Measurements from ENCODE around the gene MAMDC2. TPM values are rescaled to one million over a fixed set of nuclear protein-coding genes. Genes with fewer than 3 reads are reported as not detected.

Gene MAMDC2, protein sequence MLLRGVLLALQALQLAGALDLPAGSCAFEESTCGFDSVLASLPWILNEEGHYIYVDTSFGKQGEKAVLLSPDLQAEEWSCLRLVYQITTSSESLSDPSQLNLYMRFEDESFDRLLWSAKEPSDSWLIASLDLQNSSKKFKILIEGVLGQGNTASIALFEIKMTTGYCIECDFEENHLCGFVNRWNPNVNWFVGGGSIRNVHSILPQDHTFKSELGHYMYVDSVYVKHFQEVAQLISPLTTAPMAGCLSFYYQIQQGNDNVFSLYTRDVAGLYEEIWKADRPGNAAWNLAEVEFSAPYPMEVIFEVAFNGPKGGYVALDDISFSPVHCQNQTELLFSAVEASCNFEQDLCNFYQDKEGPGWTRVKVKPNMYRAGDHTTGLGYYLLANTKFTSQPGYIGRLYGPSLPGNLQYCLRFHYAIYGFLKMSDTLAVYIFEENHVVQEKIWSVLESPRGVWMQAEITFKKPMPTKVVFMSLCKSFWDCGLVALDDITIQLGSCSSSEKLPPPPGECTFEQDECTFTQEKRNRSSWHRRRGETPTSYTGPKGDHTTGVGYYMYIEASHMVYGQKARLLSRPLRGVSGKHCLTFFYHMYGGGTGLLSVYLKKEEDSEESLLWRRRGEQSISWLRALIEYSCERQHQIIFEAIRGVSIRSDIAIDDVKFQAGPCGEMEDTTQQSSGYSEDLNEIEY
- total RNA-seq: not detected

DNA sequence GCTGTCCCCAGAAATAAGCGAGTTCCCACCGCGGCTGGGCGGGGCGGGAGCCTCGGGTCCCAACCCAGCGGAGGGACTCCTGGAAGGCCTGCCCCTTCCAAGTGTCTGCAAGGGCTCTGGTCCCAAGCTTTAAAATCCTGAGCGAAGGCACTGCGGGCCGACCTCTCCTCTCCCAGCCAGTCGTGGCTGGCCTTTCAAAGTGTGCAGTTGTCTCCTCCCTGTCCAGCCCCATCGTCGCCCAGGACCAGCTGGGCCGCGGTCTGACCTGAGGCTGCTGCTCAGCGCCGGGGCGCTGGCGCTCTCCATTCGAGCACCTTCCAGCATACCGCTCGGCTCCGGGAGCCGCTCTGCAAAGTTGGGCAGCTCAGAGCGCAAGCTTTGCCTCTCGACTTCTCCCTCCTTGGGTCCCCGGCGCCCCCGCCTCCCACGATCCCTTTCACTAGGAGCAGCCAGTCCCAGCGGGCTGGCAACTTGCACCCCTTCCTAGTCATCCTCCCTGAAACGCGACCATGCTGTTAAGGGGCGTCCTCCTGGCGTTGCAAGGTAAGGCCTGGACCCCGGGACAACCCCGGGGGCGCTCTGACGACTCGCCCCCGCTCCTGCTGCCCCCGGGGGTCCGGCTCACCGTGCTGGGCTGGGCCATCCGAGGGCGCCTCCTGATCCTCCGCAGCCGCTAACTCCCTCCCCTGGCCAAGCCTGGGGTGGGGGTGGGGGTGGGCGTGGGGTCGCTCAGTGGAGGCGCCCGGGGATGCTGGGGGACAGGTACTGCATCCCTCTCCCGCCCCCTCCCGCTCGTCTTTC lies at the start of gene MAMDC2:
Gene MAMDC2 (plus strand): TSS at position 160 of the 801 bp plus-strand sequence. CDS start 350 bp downstream, at position 510.
- Mint-ChIP-seq H3K9me3 (no peaks in the 10 kb centered on the region), H3K4me1 (ENCODE audit: low read depth in 2 of 2) (no peaks in the 10 kb centered on the region), H3K4me3 (no peak within 1 kb of the TSS), H3K36me3 (no peaks in the 10 kb centered on the region), H3K27ac (no peak within 1 kb of the TSS), H3K27me3 (peaks cover 39 to 40% of the 10 kb centered on the region in 2 donors)
- no peak for DNase-seq (ENCODE audit: low spot score)
- no peak for ATAC-seq

GRCh38 chr9:69995846-69996245 lies 47.8 kb upstream of the MAMDC2 start:
- Mint-ChIP-seq H3K4me1 (ENCODE audit: low read depth in 2 of 2) (no peaks in the 10 kb centered on the region), H3K4me3 (no peak overlapping the region), H3K27me3 (peaks cover 14 to 23% of the 10 kb centered on the region in 2 donors), H3K27ac (no peak overlapping the region), H3K9me3 (peaks cover 3% of the 10 kb centered on the region), H3K36me3 (no peaks in the 10 kb centered on the region)
- ATAC-seq: no peak
- no peak for DNase-seq (ENCODE audit: low spot score)

DNA sequence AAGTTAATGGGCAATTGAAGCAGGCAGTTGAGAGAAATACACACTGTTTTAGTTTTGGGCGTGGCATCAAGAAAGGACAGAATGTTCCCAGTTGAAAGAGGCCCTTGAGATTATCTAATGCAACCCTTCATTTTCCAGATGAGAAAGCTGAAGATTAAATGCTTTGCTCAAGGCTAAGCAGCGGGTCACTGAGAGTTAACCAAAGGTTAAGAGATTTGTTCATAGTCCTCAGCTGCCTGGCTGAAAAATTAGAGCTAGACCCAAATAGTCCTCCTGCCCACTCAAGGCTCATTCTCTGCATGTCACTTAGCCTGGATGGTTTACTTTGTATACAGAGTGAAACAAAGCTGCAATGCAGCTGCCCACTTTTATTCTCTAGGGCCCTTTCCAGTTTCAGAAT lies 46.7 kb upstream of the MAMDC2 start:
- peaks cover 11 to 26% of the 10 kb centered on the region in 2 donors for H3K27me3 Mint-ChIP-seq
- no peak overlapping the region for H3K27ac Mint-ChIP-seq
- no peak overlapping the region for H3K4me3 Mint-ChIP-seq
- no peaks in the 10 kb centered on the region for H3K36me3 Mint-ChIP-seq
- H3K4me1 Mint-ChIP-seq (ENCODE audit: low read depth in 2 of 2): no peaks in the 10 kb centered on the region
- DNase-seq (ENCODE audit: low spot score) (no peak), ATAC-seq (no peak)
- peaks cover 3% of the 10 kb centered on the region for H3K9me3 Mint-ChIP-seq

DNA sequence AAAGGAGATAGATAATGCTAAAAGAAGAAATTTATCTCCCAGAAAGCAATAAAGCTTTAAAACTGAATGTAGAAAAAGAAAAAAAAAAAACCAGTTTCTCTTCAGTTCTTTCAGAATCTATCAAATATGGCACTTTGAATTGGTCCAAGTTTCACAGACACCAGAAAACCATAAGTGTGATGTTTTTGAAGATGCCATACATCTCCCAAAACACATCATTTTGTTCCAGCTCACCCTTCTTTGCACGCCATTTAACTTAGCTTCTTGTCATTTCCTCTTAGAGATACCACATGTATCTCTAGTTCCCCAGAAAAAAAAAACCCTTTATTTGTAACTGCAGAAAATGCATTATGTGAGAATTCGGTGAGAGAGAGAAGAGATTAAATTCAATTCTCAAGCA lies 46.1 kb upstream of the MAMDC2 start:
- no peaks in the 10 kb centered on the region for H3K36me3 Mint-ChIP-seq
- H3K9me3 Mint-ChIP-seq: peaks cover 3% of the 10 kb centered on the region
- ATAC-seq: no peak

DNA sequence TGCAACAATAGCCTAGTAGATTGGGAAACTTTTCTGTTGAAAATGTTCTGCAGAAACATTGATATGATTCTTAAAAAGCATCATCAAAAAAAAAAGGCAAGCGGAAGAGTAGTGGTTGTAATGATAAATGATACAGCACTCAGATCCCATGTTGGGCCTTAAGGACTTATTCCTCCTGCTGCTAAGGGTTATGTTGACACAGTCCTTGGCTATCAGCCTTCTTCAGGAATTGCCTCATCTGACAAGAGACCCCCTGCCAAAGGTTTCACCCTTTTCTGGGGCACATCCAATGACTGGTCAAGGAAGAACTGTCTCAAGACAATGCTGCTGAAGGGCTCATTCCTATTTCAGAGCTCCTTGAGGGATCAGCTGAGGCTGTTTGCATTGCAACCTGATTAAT lies 44.3 kb upstream of the MAMDC2 start:
- H3K27ac Mint-ChIP-seq: no peak overlapping the region
- no peaks in the 10 kb centered on the region for H3K4me1 Mint-ChIP-seq (ENCODE audit: low read depth in 2 of 2)
- ATAC-seq (no peak), DNase-seq (ENCODE audit: low spot score) (no peak)
- no peak overlapping the region for H3K4me3 Mint-ChIP-seq
- H3K36me3 Mint-ChIP-seq: no peaks in the 10 kb centered on the region
- no peaks in the 10 kb centered on the region for H3K9me3 Mint-ChIP-seq
- H3K27me3 Mint-ChIP-seq: peaks cover 7 to 23% of the 10 kb centered on the region in 2 donors

More for the DNA sequence above, 46.1 kb upstream of the MAMDC2 start:
- Mint-ChIP-seq H3K4me1 (ENCODE audit: low read depth in 2 of 2) (no peaks in the 10 kb centered on the region), H3K4me3 (no peak overlapping the region), H3K27me3 (peaks cover 10 to 30% of the 10 kb centered on the region in 2 donors), H3K27ac (no peak overlapping the region)
- DNase-seq (ENCODE audit: low spot score): no peak

GRCh38 chr9:70000469-70000868 lies 43.2 kb upstream of the MAMDC2 start:
- ATAC-seq: no peak

DNA sequence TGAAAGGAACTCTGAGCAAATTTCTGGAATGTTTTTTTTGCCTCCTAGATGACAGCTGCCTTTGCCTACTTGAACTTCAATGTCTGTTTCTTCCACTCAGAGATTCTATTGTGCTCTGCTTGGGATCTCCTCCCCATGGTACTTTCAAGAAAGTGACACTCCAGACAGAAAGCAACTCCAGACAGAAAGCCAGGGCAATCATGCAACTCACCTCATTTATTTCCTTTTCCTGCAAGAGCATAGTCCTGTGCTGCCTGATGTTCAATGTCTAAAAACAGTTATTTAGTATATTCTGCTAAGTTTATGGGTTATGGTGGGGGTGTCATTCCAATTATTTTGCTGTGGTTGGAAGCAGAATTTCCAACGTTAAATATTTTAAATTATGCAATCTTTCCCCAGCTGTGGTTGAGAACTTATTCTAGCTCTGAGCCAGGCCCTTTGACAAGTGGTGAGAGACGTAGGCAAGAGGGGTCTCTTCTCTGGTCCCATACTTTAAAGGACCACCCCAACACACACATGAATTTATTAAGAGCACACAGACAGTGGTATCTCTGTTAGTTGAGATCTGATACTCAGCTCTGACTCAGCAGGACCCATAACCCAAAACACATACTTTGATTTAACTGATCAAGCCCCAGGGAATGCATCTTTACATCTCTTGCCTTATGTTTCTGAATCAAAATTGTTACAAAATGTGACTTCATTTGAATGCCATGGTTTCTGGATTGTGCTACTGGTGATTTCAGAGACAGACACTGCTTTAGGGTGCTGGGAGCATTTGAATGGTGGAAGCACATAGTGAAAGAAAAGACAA lies 39.5 kb upstream of the MAMDC2 start:
- Mint-ChIP-seq H3K27me3 (peaks cover 7 to 28% of the 10 kb centered on the region in 2 donors), H3K4me3 (no peak overlapping the region), H3K36me3 (no peaks in the 10 kb centered on the region), H3K27ac (no peak overlapping the region), H3K9me3 (no peaks in the 10 kb centered on the region), H3K4me1 (ENCODE audit: low read depth in 2 of 2) (no peaks in the 10 kb centered on the region)
- ATAC-seq (no peak), DNase-seq (ENCODE audit: low spot score) (no peak)

More at GRCh38 chr9:70000469-70000868, 43.2 kb upstream of the MAMDC2 start:
- Mint-ChIP-seq H3K4me3 (no peak overlapping the region), H3K36me3 (no peaks in the 10 kb centered on the region), H3K27me3 (peaks cover 5 to 21% of the 10 kb centered on the region in 2 donors), H3K4me1 (ENCODE audit: low read depth in 2 of 2) (no peaks in the 10 kb centered on the region), H3K27ac (no peak overlapping the region), H3K9me3 (no peaks in the 10 kb centered on the region)
- no peak for DNase-seq (ENCODE audit: low spot score)

GRCh38 chr9:70006306-70006705 lies 37.3 kb upstream of the MAMDC2 start:
- no peaks in the 10 kb centered on the region for H3K4me1 Mint-ChIP-seq (ENCODE audit: low read depth in 2 of 2)
- ATAC-seq (no peak), DNase-seq (ENCODE audit: low spot score) (no peak)
- peaks cover 7 to 23% of the 10 kb centered on the region in 2 donors for H3K27me3 Mint-ChIP-seq
- no peak overlapping the region for H3K4me3 Mint-ChIP-seq
- no peaks in the 10 kb centered on the region for H3K36me3 Mint-ChIP-seq
- H3K9me3 Mint-ChIP-seq: no peaks in the 10 kb centered on the region
- no peak overlapping the region for H3K27ac Mint-ChIP-seq

DNA sequence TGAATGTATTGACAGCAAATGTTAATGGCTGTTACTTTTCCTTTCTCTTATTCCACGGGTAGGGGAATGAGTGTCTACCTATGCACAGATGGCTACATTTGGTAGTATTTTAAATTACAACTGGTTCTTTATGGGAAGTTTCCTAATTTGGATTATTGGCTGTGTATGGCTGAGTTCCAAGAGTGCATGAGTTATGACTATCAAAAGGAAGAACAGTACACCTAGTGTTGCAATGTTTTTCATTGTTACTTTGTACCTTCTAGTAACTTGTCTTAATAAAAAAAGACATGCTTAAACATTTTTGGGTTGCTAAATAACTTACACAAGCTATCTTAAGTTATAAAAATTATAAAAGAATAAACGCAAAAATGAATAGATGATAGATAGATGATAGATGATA lies 35.8 kb upstream of the MAMDC2 start:
- Mint-ChIP-seq H3K9me3 (no peaks in the 10 kb centered on the region), H3K36me3 (no peaks in the 10 kb centered on the region), H3K4me1 (ENCODE audit: low read depth in 2 of 2) (no peaks in the 10 kb centered on the region), H3K27ac (no peak overlapping the region), H3K4me3 (no peak overlapping the region), H3K27me3 (peaks cover 7 to 13% of the 10 kb centered on the region in 2 donors)
- no peak for ATAC-seq
- no peak for DNase-seq (ENCODE audit: low spot score)

DNA sequence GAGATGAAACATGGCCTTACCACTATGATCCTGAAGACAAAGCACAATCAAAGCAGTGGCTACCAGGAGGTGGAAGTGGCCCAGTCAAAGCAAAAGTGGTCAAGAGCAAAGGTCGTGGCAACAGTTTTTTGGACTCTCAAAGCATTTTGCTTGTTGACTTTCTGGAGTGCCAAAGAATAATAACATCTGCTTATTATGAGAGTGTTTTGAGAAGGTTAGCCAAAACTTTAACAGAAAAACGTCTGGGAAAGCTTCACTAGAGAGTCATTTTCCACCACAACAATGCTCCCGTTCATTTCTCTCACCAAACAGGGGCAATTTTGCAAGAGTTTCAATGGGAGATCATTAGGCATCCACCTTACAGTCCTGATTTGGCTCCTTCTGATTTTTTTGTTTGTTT lies 33.6 kb upstream of the MAMDC2 start:
- Mint-ChIP-seq H3K27ac (no peak overlapping the region), H3K9me3 (no peaks in the 10 kb centered on the region), H3K27me3 (peaks cover 4 to 13% of the 10 kb centered on the region in 2 donors), H3K4me1 (ENCODE audit: low read depth in 2 of 2) (no peaks in the 10 kb centered on the region), H3K36me3 (no peaks in the 10 kb centered on the region), H3K4me3 (no peak overlapping the region)
- DNase-seq (ENCODE audit: low spot score) (no peak), ATAC-seq (no peak)

- Mint-ChIP-seq H3K36me3 (no peaks in the 10 kb centered on the region), H3K27me3 (peaks cover 3 to 4% of the 10 kb centered on the region in 2 donors), H3K4me1 (ENCODE audit: low read depth in 2 of 2) (no peaks in the 10 kb centered on the region), H3K9me3 (no peaks in the 10 kb centered on the region), H3K4me3 (no peak overlapping the region), H3K27ac (no peak overlapping the region)
- DNase-seq (ENCODE audit: low spot score) (no peak), ATAC-seq (no peak)
Measured at GRCh38 chr9:70011366-70011765, 32.3 kb upstream of the MAMDC2 start.

DNA sequence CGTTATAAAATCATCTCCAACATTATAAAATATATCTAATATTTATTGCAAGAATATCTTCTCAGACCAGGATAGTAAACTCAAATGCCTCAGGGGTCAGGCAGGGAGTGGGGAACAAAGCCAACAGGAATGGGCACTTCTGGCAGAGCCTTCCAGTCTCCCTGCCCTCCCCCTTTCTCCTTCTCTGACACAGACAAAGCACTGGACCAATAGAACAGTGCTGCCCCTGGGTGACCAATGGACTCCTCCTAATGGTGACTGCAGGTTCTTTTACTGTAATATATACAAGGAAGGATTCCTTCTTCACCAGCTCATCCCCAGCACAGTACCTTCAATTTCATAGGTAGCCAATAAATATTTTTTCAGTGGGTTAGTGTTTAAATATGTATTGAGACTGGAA lies 31.1 kb upstream of the MAMDC2 start:
- H3K4me1 Mint-ChIP-seq (ENCODE audit: low read depth in 2 of 2): no peaks in the 10 kb centered on the region
- ATAC-seq: no peak

DNA sequence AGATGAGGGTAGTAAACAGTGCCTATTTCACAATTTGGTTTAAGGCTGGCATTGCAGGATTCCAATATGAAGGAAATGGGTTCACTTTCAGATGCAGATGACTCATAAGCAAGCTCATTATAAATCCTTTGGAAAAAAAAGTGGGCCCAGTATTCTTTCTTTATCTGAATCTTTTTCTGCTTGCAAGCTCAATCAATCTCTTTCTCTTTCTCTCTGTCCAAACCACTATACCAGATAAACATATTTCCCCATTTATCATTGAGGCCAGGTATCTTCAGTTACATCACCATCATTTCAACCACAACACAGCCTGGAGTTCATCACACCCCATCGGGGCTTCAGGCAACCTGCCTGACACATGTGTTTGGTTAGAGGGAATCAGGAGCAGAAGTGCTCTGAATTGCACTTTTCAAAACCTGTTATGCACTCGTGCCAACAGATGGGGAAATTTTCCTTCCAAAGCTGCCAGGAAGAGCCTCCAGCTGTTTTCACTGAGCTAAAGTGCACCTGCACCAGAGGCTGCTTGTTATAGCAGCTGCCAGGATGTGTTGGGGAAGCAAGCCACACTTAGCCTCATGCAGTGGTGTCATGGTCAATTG lies 30.0 kb upstream of the MAMDC2 start:
- no peak for ATAC-seq
- H3K9me3 Mint-ChIP-seq: no peaks in the 10 kb centered on the region
- no peak for DNase-seq (ENCODE audit: low spot score)
- no peak overlapping the region for H3K27ac Mint-ChIP-seq
- H3K27me3 Mint-ChIP-seq: peaks cover 0 to 2% of the 10 kb centered on the region in 2 donors
- H3K4me3 Mint-ChIP-seq: no peak overlapping the region
- H3K36me3 Mint-ChIP-seq: no peaks in the 10 kb centered on the region
- no peaks in the 10 kb centered on the region for H3K4me1 Mint-ChIP-seq (ENCODE audit: low read depth in 2 of 2)

More for the DNA sequence above, 31.1 kb upstream of the MAMDC2 start:
- DNase-seq (ENCODE audit: low spot score): no peak
- H3K27ac Mint-ChIP-seq: no peak overlapping the region
- H3K9me3 Mint-ChIP-seq: no peaks in the 10 kb centered on the region
- H3K27me3 Mint-ChIP-seq: peaks cover 0 to 2% of the 10 kb centered on the region in 2 donors
- no peaks in the 10 kb centered on the region for H3K36me3 Mint-ChIP-seq
- H3K4me3 Mint-ChIP-seq: no peak overlapping the region
